Measurements from ENCODE around the gene FARSB.

FARSB gene

GRCh38 chr2:222635295-222635694 is 20.6 kb downstream of the FARSB start:
- no peak for TF ChIP-seq EP300 (IDR thresholded peaks at IDR 0.05; ENCODE audit: borderline replicate concordance)
- TF ChIP-seq RAD21 (IDR thresholded peaks at IDR 0.05; ENCODE audit: low read depth) = no peak
- no peak for TF ChIP-seq MAX (IDR thresholded peaks at IDR 0.05)
- TF ChIP-seq, protein P1, sequence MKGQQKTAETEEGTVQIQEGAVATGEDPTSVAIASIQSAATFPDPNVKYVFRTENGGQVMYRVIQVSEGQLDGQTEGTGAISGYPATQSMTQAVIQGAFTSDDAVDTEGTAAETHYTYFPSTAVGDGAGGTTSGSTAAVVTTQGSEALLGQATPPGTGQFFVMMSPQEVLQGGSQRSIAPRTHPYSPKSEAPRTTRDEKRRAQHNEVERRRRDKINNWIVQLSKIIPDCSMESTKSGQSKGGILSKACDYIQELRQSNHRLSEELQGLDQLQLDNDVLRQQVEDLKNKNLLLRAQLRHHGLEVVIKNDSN (IDR thresholded peaks at IDR 0.05) = no peak
- TF ChIP-seq FOXM1 (IDR thresholded peaks at IDR 0.05; ENCODE audit: borderline replicate concordance, low read depth) = no peak
- no peak for TF ChIP-seq TAF1 (IDR thresholded peaks at IDR 0.05; ENCODE audit: low read depth)
- TF ChIP-seq NFIC (IDR thresholded peaks at IDR 0.05) = no peak

- TF ChIP-seq TCF12 (IDR thresholded peaks at IDR 0.05; ENCODE audit: low read depth) = no peak
- TF ChIP-seq RAD21 (IDR thresholded peaks at IDR 0.05; ENCODE audit: low read depth) = no peak
- no peak for TF ChIP-seq NFIC (IDR thresholded peaks at IDR 0.05)
- TF ChIP-seq REST (IDR thresholded peaks at IDR 0.05; ENCODE audit: low read depth) = no peak
- no peak for TF ChIP-seq TAF1 (IDR thresholded peaks at IDR 0.05; ENCODE audit: low read depth)
- TF ChIP-seq CEBPB (IDR thresholded peaks at IDR 0.05) = no peak
Measured at GRCh38 chr2:222627764-222628163, 28.1 kb downstream of the FARSB start.

GRCh38 chr2:222623756-222624309 is 32.1 kb downstream of the FARSB start:
- no peak for TF ChIP-seq MAX (IDR thresholded peaks at IDR 0.05)
- TF ChIP-seq, protein P1 (IDR thresholded peaks at IDR 0.05) = no peak
- TF ChIP-seq EP300 (IDR thresholded peaks at IDR 0.05; ENCODE audit: borderline replicate concordance) = no peak
- TF ChIP-seq CREB1 (IDR thresholded peaks at IDR 0.05; ENCODE audit: low read depth) = no peak
- no peak for TF ChIP-seq REST (IDR thresholded peaks at IDR 0.05; ENCODE audit: low read depth)
- TF ChIP-seq TCF12 (IDR thresholded peaks at IDR 0.05; ENCODE audit: low read depth) = no peak
- no peak for TF ChIP-seq CEBPB (IDR thresholded peaks at IDR 0.05)
- TF ChIP-seq ZBTB7A (IDR thresholded peaks at IDR 0.05; ENCODE audit: low read depth) = no peak
- TF ChIP-seq NFIC (IDR thresholded peaks at IDR 0.05) = no peak
- TF ChIP-seq RAD21 (IDR thresholded peaks at IDR 0.05; ENCODE audit: low read depth) = no peak
- TF ChIP-seq TAF1 (IDR thresholded peaks at IDR 0.05; ENCODE audit: low read depth) = no peak
- no peak for TF ChIP-seq YY1 (IDR thresholded peaks at IDR 0.05; ENCODE audit: low read depth)
- TF ChIP-seq EGR1 (IDR thresholded peaks at IDR 0.05) = no peak
- TF ChIP-seq FOXM1 (IDR thresholded peaks at IDR 0.05; ENCODE audit: borderline replicate concordance, low read depth) = no peak

DNA sequence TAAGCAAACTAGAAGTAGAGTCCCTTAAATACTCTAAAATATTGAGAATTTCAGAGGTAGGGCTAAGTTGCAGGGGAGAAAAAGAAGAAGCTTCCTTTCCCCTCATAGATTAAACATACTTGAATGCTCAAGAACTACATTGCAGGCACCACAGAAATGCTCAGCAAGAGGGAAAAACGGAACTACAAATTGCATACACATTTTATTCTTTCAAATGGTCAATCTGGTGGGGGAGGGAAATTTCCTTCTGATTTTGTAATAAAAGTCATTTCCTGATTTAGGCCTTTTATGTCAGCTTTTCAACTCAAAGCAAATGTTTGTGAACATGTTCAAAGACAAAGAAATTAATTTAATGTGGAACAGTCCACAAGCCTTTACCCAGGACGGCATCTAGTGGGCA is 33.0 kb downstream of the FARSB start:
- no peak for TF ChIP-seq EP300 (IDR thresholded peaks at IDR 0.05; ENCODE audit: borderline replicate concordance)
- TF ChIP-seq YY1 (IDR thresholded peaks at IDR 0.05; ENCODE audit: low read depth) = no peak
- TF ChIP-seq RAD21 (IDR thresholded peaks at IDR 0.05; ENCODE audit: low read depth) = no peak
- TF ChIP-seq TEAD4 (IDR thresholded peaks at IDR 0.05) = no peak
- no peak for TF ChIP-seq MAX (IDR thresholded peaks at IDR 0.05)
- no peak for TF ChIP-seq REST (IDR thresholded peaks at IDR 0.05; ENCODE audit: low read depth)

- TF ChIP-seq, protein P1 (IDR thresholded peaks at IDR 0.05) = no peak
- TF ChIP-seq YY1 (IDR thresholded peaks at IDR 0.05; ENCODE audit: low read depth) (no peak), EP300 (IDR thresholded peaks at IDR 0.05; ENCODE audit: borderline replicate concordance) (no peak), RAD21 (IDR thresholded peaks at IDR 0.05; ENCODE audit: low read depth) (no peak), EGR1 (IDR thresholded peaks at IDR 0.05) (no peak), NFIC (IDR thresholded peaks at IDR 0.05) (no peak), TEAD4 (IDR thresholded peaks at IDR 0.05) (no peak), TAF1 (IDR thresholded peaks at IDR 0.05; ENCODE audit: low read depth) (no peak), REST (IDR thresholded peaks at IDR 0.05; ENCODE audit: low read depth) (no peak), CREB1 (IDR thresholded peaks at IDR 0.05; ENCODE audit: low read depth) (no peak), ZBTB7A (IDR thresholded peaks at IDR 0.05; ENCODE audit: low read depth) (no peak), MAX (IDR thresholded peaks at IDR 0.05) (no peak), CEBPB (IDR thresholded peaks at IDR 0.05) (no peak), FOXM1 (IDR thresholded peaks at IDR 0.05; ENCODE audit: borderline replicate concordance, low read depth) (no peak), TCF12 (IDR thresholded peaks at IDR 0.05; ENCODE audit: low read depth) (no peak)
Measured at GRCh38 chr2:222621893-222622292, 34.0 kb downstream of the FARSB start.

Data from Ishikawa (cell line).